GM18909 (cell line): Measurements from ENCODE around the gene NUBP2.
A peak's percentile ranks its signal among the peaks of the same experiment; 100 is the strongest.

Source experiments
- ATAC-seq: cut with Tn5 transposase; IDR thresholded peaks from one replicate; pipeline ENCODE4 v1.9.1; 2021; ENCODE audit warnings: mild to moderate bottlenecking; ENCODE audit not compliant: unreplicated experiment, poor library complexity

The NUBP2 gene

GRCh38 chr16:1821861-1822611 lies 39.3 kb downstream of the NUBP2 start:
- no peak for ATAC-seq

GRCh38 chr16:1822801-1823200 lies 40.0 kb downstream of the NUBP2 start:
- ATAC-seq, result no peak

- ATAC-seq, result no peak
Observed at GRCh38 chr16:1823821-1824220, 41.1 kb downstream of the NUBP2 start.

GRCh38 chr16:1825381-1825863 lies 42.7 kb downstream of the NUBP2 start:
- no peak for ATAC-seq

- peak; percentile 45 for ATAC-seq
Observed at GRCh38 chr16:1825864-1826690, 43.3 kb downstream of the NUBP2 start.

- ATAC-seq, result peak; percentile 85
Observed at GRCh38 chr16:1826691-1827573, 44.2 kb downstream of the NUBP2 start, which contains the start of the genes FAHD1 and HAGH. Gene FAHD1, plus strand, starts transcription at chr16:1827206. Its CDS starts 33 bp downstream, at chr16:1827239. Gene HAGH, minus strand, starts transcription at chr16:1826825. Its CDS starts 38 bp downstream, at chr16:1826787.

- no peak for ATAC-seq
Observed at GRCh38 chr16:1828645-1829410, 46.1 kb downstream of the NUBP2 start.

GRCh38 chr16:1830213-1830612 lies 47.5 kb downstream of the NUBP2 start:
- no peak for ATAC-seq

- no peak for ATAC-seq
Observed at GRCh38 chr16:1831186-1832075, 48.7 kb downstream of the NUBP2 start.

- ATAC-seq, result no peak
Observed at GRCh38 chr16:1832838-1833454, 50.2 kb downstream of the NUBP2 start.

GRCh38 chr16:1834096-1834495 lies 51.3 kb downstream of the NUBP2 start:
- ATAC-seq, result no peak
